ENCODE results near the gene ITGB3. TPM values are rescaled to one million over a fixed set of nuclear protein-coding genes. Genes with fewer than 3 reads are reported as not detected.

ITGB3 gene
- total and polyA plus RNA-seq, 2 of the 4 experiments (the other 2 are of a cell fraction): 9.8 to 17.6 TPM

DNA sequence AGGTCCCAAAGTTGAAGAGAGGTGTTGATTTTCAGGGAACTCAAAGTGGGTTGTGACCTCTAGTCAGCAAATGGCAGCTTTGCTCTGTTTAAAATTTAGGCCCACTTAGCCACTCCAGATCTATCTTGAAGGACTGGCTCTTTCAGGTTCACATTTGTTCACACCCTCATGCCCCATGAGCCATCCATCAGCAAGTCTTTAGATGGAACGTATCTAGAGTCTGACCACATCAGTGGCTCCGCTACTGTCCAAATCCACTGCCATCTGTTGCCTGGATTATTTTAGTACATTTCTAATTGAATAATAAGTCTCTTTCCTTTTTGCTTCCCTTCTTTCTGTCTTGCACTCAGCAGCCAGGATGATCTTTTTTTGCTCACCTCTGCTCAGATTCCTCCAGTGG is 10.5 kb downstream of the ITGB3 start:
- H3K9ac ChIP-seq (ENCODE audit: low read depth, low read length): no peak overlapping the region
- H4K8ac ChIP-seq (ENCODE audit: low read depth in 2 of 2, low read length in 2 of 2): 0 out of 4 replicates have a peak overlapping the region, but pooled peaks of 1 of the 2 experiments have one; percentile 5
- H3K4ac ChIP-seq (ENCODE audit: low read depth, low read length): 0 out of 2 replicates have a peak overlapping the region, but pooled peaks have one; percentile 16
- dilution Hi-C loops (cut with HindIII; ENCODE audit: low sequenced_read_pairs, unreplicated experiment) (no loop called here), intact Hi-C loops (cut with micrococcal nuclease) (no loop called here), in situ Hi-C loops (cut with MboI; ENCODE audit: low sequenced_read_pairs) (no loop called here)
- H2BK15ac ChIP-seq (ENCODE audit: low read depth, low read length): peak overlapping the region; percentile 2; the same call in 1 of the 3 replicates
- H2BK20ac ChIP-seq (ENCODE audit: low read depth, low read length): no peak overlapping the region
- no peak overlapping the region for H3K4me2 ChIP-seq (ENCODE audit: low read depth, low read length)
- H4K20me1 ChIP-seq (ENCODE audit: insufficient read depth, low read length): no peaks in the 10 kb centered on the region
- no peak overlapping the region for H2BK5ac ChIP-seq (ENCODE audit: low read depth, low read length, poor library complexity, severe bottlenecking)
- H3K56ac ChIP-seq (ENCODE audit: extremely low read depth, insufficient read depth, low read length): no peak overlapping the region
- DNase-seq (no peak), ATAC-seq (ENCODE audit: low read depth) (no peak)
- no peaks in the 10 kb centered on the region for H3K9me3 ChIP-seq (ENCODE audit: control insufficient read depth, insufficient read depth, low read length)
- no TSS peak for BruUV-seq (replicated peaks)
- no peak overlapping the region for H3K27ac ChIP-seq (ENCODE audit: insufficient read depth, low read length)
- H3K4me3 ChIP-seq (ENCODE audit: insufficient read depth, low read depth, low read length): no peak overlapping the region
- H3K36me3 ChIP-seq (ENCODE audit: control insufficient read depth, insufficient read depth, low read length): no peaks in the 10 kb centered on the region; the same call in 1 of the 2 replicates
- no peak for TF ChIP-seq MAZ (IDR thresholded peaks at IDR 0.05; ENCODE audit: borderline replicate concordance, low read depth, low read length)
- TF ChIP-seq MAFK (IDR thresholded peaks at IDR 0.05; ENCODE audit: low read depth, low read length): no peak
- TF ChIP-seq, protein P1, sequence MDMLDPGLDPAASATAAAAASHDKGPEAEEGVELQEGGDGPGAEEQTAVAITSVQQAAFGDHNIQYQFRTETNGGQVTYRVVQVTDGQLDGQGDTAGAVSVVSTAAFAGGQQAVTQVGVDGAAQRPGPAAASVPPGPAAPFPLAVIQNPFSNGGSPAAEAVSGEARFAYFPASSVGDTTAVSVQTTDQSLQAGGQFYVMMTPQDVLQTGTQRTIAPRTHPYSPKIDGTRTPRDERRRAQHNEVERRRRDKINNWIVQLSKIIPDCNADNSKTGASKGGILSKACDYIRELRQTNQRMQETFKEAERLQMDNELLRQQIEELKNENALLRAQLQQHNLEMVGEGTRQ (IDR thresholded peaks at IDR 0.05; ENCODE audit: low read depth, low read length): no peak
- no peak for TF ChIP-seq RAD21 (IDR thresholded peaks at IDR 0.05; ENCODE audit: low read length)
- no peak for TF ChIP-seq SMC3 (IDR thresholded peaks at IDR 0.05; ENCODE audit: low read depth, low read length)
- no peak for TF ChIP-seq MXI1 (IDR thresholded peaks at IDR 0.05; ENCODE audit: borderline replicate concordance, low read depth, low read length)
- TF ChIP-seq CHD1 (IDR thresholded peaks at IDR 0.05; ENCODE audit: low read depth, low read length): no peak
- no peak for TF ChIP-seq NFE2L2 (IDR thresholded peaks at IDR 0.05; ENCODE audit: low read depth, low read length)
- no peak for TF ChIP-seq RCOR1 (IDR thresholded peaks at IDR 0.05; ENCODE audit: insufficient replicate concordance, low read length)
- TF ChIP-seq, protein P2, sequence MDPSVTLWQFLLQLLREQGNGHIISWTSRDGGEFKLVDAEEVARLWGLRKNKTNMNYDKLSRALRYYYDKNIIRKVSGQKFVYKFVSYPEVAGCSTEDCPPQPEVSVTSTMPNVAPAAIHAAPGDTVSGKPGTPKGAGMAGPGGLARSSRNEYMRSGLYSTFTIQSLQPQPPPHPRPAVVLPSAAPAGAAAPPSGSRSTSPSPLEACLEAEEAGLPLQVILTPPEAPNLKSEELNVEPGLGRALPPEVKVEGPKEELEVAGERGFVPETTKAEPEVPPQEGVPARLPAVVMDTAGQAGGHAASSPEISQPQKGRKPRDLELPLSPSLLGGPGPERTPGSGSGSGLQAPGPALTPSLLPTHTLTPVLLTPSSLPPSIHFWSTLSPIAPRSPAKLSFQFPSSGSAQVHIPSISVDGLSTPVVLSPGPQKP (IDR thresholded peaks at IDR 0.05; ENCODE audit: borderline replicate concordance, low read depth, low read length): no peak
- TF ChIP-seq BHLHE40 (IDR thresholded peaks at IDR 0.05; ENCODE audit: low read depth, low read length): no peak
- TF ChIP-seq, protein P3, sequence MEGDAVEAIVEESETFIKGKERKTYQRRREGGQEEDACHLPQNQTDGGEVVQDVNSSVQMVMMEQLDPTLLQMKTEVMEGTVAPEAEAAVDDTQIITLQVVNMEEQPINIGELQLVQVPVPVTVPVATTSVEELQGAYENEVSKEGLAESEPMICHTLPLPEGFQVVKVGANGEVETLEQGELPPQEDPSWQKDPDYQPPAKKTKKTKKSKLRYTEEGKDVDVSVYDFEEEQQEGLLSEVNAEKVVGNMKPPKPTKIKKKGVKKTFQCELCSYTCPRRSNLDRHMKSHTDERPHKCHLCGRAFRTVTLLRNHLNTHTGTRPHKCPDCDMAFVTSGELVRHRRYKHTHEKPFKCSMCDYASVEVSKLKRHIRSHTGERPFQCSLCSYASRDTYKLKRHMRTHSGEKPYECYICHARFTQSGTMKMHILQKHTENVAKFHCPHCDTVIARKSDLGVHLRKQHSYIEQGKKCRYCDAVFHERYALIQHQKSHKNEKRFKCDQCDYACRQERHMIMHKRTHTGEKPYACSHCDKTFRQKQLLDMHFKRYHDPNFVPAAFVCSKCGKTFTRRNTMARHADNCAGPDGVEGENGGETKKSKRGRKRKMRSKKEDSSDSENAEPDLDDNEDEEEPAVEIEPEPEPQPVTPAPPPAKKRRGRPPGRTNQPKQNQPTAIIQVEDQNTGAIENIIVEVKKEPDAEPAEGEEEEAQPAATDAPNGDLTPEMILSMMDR (conservative IDR thresholded peaks at IDR 0.05; ENCODE audit: low read depth, low read length): no peak
- POLR2A ChIA-PET (ENCODE audit: unreplicated experiment): no interaction called here
- no peak overlapping the region for H2AK5ac ChIP-seq (ENCODE audit: low read depth, low read length)
- no peak overlapping the region for H2AK9ac ChIP-seq (replicated peaks; ENCODE audit: low read depth, low read length, poor library complexity)
- no peak overlapping the region for H3K18ac ChIP-seq (ENCODE audit: low read depth, low read length)
- peaks cover 22 to 59% of the 10 kb centered on the region in 2 experiments; a peak in 3 of 4 replicates for H3K79me1 ChIP-seq (ENCODE audit: low read depth in 1 of 2, low read length in 2 of 2)
- H2AFZ ChIP-seq (replicated peaks; ENCODE audit: low read length, poor library complexity): no peak overlapping the region
- H3K27me3 ChIP-seq (ENCODE audit: control insufficient read depth, insufficient read depth, low read length): no peaks in the 10 kb centered on the region
- H4K5ac ChIP-seq (ENCODE audit: low read depth, low read length): no peak overlapping the region; the same call in 1 of the 2 replicates
- peaks cover 12% of the 10 kb centered on the region for H3K4me1 ChIP-seq (ENCODE audit: control insufficient read depth, insufficient read depth, low read length)
- CTCF ChIA-PET: no interaction called here
- no CpG with 5 or more reads among the region's 2 CpGs for WGBS, 2 experiments (ENCODE audit: extremely low coverage in 2 of 2, insufficient read length in 1 of 2)
- H3K23ac ChIP-seq (ENCODE audit: low read depth, low read length): no peak overlapping the region
- no peak overlapping the region; the same call in 1 of the 2 replicates for H3K14ac ChIP-seq (replicated peaks; ENCODE audit: low read depth, low read length)
- H2BK120ac ChIP-seq (ENCODE audit: low read depth, low read length): no peak overlapping the region
- H4K91ac ChIP-seq (ENCODE audit: insufficient read depth, low read depth, low read length): no peak overlapping the region
- H3K9me1 ChIP-seq (ENCODE audit: insufficient read depth, low read length): peaks cover 22% of the 10 kb centered on the region
